Heart left ventricle (tissue), 16 donors: ENCODE measurements around the gene ARIH1. TPM values are rescaled to one million over a fixed set of nuclear protein-coding genes. Genes with fewer than 3 reads are reported as not detected.
"Not testable (repeated sequence)": the region's sequence is repeated elsewhere in the genome, so short reads cannot be mapped to it uniquely, and the experiment has no call there.

Experiments
- ATAC-seq, 4 donors: fragments of 200-7000 bp; cut with Tn5 transposase; one replicate each; pipeline ENCODE4 v1.9.1; 2020 to 2022; ENCODE audit warnings: moderate library complexity in 4 of 4, mild to moderate bottlenecking in 3 of 4, moderate number of reproducible peaks in 1 of 4
- DNase-seq, 5 donors: peaks; one replicate each; pipeline ENCODE4 v3.0.0-alpha.2; 2020
- H3K27ac ChIP-seq, 12 donors: fragments of 200-600 bp; sonication (generic) in 4 of 12; one replicate each; pipeline versions ENCODE4 v1.5.0 to v1.8.0; 2016 to 2022; ENCODE audit warnings: mild to moderate bottlenecking in 2 of 12
- H3K27me3 ChIP-seq, 9 donors: fragments of 200-600 bp; sonication (generic) in 2 of 9; one replicate each; pipeline versions ENCODE4 v1.5.1 to v1.8.0; 2016 to 2022; ENCODE audit warnings: mild to moderate bottlenecking in 3 of 9
- H3K36me3 ChIP-seq, 9 donors: fragments of 200-600 bp; sonication (generic) in 2 of 9; one replicate each; pipeline versions ENCODE4 v1.5.0 to v1.8.0; 2018 to 2022; ENCODE audit warnings: mild to moderate bottlenecking in 2 of 9
- H3K4me1 ChIP-seq, 12 donors: fragments of 200-600 bp; sonication (generic) in 4 of 12; one replicate each; pipeline versions ENCODE4 v1.5.0 to v1.8.0; 2016 to 2022; ENCODE audit warnings: mild to moderate bottlenecking in 3 of 12
- H3K4me3 ChIP-seq, 12 donors: fragments of 200-600 bp; sonication (generic) in 4 of 12; one replicate each; pipeline versions ENCODE4 v1.5.0 to v1.8.0; 2017 to 2022; ENCODE audit warnings: mild to moderate bottlenecking in 9 of 12, moderate library complexity in 4 of 12
- H3K9me3 ChIP-seq, 12 donors: fragments of 200-600 bp; sonication (generic) in 4 of 12; one replicate each; pipeline versions ENCODE4 v1.5.0 to v1.8.0; 2016 to 2022; ENCODE audit warnings: mild to moderate bottlenecking in 1 of 12
- POLR2A ChIP-seq, 2 donors: fragments of 450-650 bp; IDR thresholded peaks; one replicate each; pipeline ENCODE4 v1.6.1; 2017; ENCODE audit warnings: antibody characterized with exemption in 2 of 2, mild to moderate bottlenecking in 2 of 2, moderate library complexity in 2 of 2
- WGBS, 4 donors: extraction: QIAGEN DNeasy Blood & Tissue Kit in 2 of 4; methylation state at CpG; one replicate each; pipeline versions ENCODE4 v1.1.5 to v1.1.7; 2013 to 2018; 5-methylcytosine and 5-hydroxymethylcytosine counted together
- intact Hi-C, 10 donors: fragments of 100-400 bp; cut with DNase I; formaldehyde crosslinking; loops; one replicate each; pipeline versions ENCODE4 v1.11.1 to v1.14.2; 2022
- long read RNA-seq, 3 donors: library from polyadenylated mRNA; unstranded; transcript quantifications; one replicate each; pipeline ENCODE4 v2.0.0, GENCODE V29; 2020 to 2021
- polyA plus RNA-seq, 2 donors: library from polyadenylated mRNA; stranded (reverse); fragments of 200-250 nt; gene quantifications; one replicate each; pipeline ENCODE4 v1.2.3, GENCODE V29; 2013
- total RNA-seq, 9 donors: library from RNA; depleted of rRNA in 2 of 9; stranded (reverse); fragments of >200 nt in 2 of 9; fragmentation: NEBNext Ultra II Directional in 3 of 9; extraction: Animal tissue kit (Norgen Biotek cat#: 25700) in 3 of 9; gene quantifications; one replicate each; pipeline versions ENCODE4 v1.1.0 to v1.2.4, GENCODE V29; 2016 to 2023
- TF ChIP-seq, protein P1 (sequence below), 12 donors: fragments of 200-600 bp; sonication (generic) in 4 of 12; IDR thresholded peaks; one replicate each; pipeline versions ENCODE4 v1.5.0 to v1.8.0; 2018 to 2022; ENCODE audit warnings: antibody characterized with exemption in 12 of 12, mild to moderate bottlenecking in 5 of 12
- donor health status: ischemic (EF 13 %, LVEDD 7.1; RV severe dilation, severe dysfunction).
- donor health status: healthy with polysubstance abuse.
- donor health status: DM: no; HTN: yes; CAD: no.
- donor health status: DM: no; HTN: no; CAD: no.
- donor health status: ischemic (EF 25% LVEDD 6.9; RV normal size, moderate dysfunction).
- donor health status: ischemic (EF 25% LVEDD 5.7; RV mildly dilated, moderate dysfunction).
- donor health status: healthy.
- donor health status: DM: yes; HTN: yes; CAD: no.
- donor health status: ischemic (EF 35%, LVEDD 5.7; RV mildly dilated, moderate dysfunction).
- donor health status: nonischemic (EF 11% LVEDD 7.7; RV severe dilation, severe dysfunction).
- donor health status: DM: yes; HTN: yes; CAD: no.
- donor health status: PGD.
- donor health status: ischemic (EF 29% LVEDD 5.4; RV normal size, mild dysfunction).
- donor health status: nonischemic (EF 23%, LVEDD 6.1; RV moderate dilation, normal function).

The ARIH1 gene
- total RNA-seq (100 to 1,000 TPM in 7 of 9 donors, 10 to 100 TPM in 2; 50.2 to 217 (median 167) TPM), polyA plus RNA-seq (10 to 100 TPM; 25.3 to 34.9 TPM)
- long read RNA-seq, donor 1, full-length matches to known transcripts: 20 of 25 reads
- long read RNA-seq, donor 1, partial matches to known transcripts: 1 of 25 reads
- long read RNA-seq, donor 1, other reads (novel, unspliced or antisense): 4 of 25 reads
- long read RNA-seq, donor 2, partial matches to known transcripts: 4 of 8 reads
- long read RNA-seq, donor 2, other reads (novel, unspliced or antisense): 4 of 8 reads
- long read RNA-seq, donor 3, full-length matches to known transcripts: 21 of 24 reads
- long read RNA-seq, donor 3, partial matches to known transcripts: 0 of 24 reads
- long read RNA-seq, donor 3, other reads (novel, unspliced or antisense): 3 of 24 reads

GRCh38 chr15:72473614-72474465 is at the start of gene ARIH1:
Gene ARIH1 (plus strand): TSS chr15:72474330. CDS start chr15:72474640, 310 bp downstream.
- intact Hi-C loops: loop anchor here in 8 of 10 donors (2.0 to 10.0 kb wide), 7 partner anchors 97 to 308 kb away; partner anchors contain the start of genes HEXA (in 5 of the 8), ADPGK (in 1 of the 8), BBS4 (in 1 of the 8) and HIGD2B (in 1 of the 8)
- peak; percentile 97 to 98 (median 98) for ATAC-seq
- 0 to 1% (median 0%) methylated on average over 15 to 63 of the region's 63 CpGs for WGBS, 4 donors
- peak; percentile 97 to 99 (median 98) for DNase-seq
- Histone ChIP-seq H3K36me3 (peaks cover 0 to 36% (median 11%) of the 10 kb centered on the region in 9 donors), H3K4me1 (peaks cover 0 to 48% (median 37%) of the 10 kb centered on the region in 12 donors), H3K27ac (peak within 1 kb of the TSS; percentile 95 to 100 (median 99)), H3K27me3 (no peaks in the 10 kb centered on the region), H3K9me3 (no peaks in the 10 kb centered on the region), H3K4me3 (peak within 1 kb of the TSS; percentile 55 to 95 (median 81))
- peak; percentile 59 to 98 for TF ChIP-seq POLR2A (IDR thresholded peaks at IDR 0.05)
- TF ChIP-seq, protein P1, sequence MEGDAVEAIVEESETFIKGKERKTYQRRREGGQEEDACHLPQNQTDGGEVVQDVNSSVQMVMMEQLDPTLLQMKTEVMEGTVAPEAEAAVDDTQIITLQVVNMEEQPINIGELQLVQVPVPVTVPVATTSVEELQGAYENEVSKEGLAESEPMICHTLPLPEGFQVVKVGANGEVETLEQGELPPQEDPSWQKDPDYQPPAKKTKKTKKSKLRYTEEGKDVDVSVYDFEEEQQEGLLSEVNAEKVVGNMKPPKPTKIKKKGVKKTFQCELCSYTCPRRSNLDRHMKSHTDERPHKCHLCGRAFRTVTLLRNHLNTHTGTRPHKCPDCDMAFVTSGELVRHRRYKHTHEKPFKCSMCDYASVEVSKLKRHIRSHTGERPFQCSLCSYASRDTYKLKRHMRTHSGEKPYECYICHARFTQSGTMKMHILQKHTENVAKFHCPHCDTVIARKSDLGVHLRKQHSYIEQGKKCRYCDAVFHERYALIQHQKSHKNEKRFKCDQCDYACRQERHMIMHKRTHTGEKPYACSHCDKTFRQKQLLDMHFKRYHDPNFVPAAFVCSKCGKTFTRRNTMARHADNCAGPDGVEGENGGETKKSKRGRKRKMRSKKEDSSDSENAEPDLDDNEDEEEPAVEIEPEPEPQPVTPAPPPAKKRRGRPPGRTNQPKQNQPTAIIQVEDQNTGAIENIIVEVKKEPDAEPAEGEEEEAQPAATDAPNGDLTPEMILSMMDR (IDR thresholded peaks at IDR 0.05): peak in 6 of 12 donors; percentile 4 to 35 (median 20)

DNA sequence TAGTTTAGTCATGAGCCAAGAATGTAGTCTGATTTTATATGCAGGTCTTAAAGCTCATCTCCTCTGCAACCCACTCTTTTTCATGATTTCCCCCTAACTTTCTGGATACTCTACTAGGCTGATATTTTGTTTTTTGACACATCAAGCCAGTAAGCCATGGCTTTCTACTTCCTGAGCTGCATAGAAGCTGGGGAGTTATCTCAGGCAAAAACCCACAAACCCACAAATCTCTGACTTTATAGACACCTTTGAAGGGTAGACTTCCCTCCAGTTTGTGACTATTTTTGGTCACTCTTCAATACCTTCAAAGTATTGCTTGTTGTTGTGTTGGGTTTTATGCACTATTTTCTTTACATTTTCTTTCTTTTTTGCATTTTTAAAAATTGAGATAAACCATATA is 47.4 kb upstream of the ARIH1 start:
- no peak for ATAC-seq
- intact Hi-C loops: no loop called here
- TF ChIP-seq POLR2A (IDR thresholded peaks at IDR 0.05): no peak
- Histone ChIP-seq H3K27ac (no peak overlapping the region), H3K4me1 (no peaks in the 10 kb centered on the region), H3K36me3 (no peaks in the 10 kb centered on the region), H3K27me3 (no peaks in the 10 kb centered on the region), H3K9me3 (peaks cover 0 to 31% (median 6%) of the 10 kb centered on the region in 12 donors), H3K4me3 (no peak overlapping the region)
- DNase-seq: no peak

GRCh38 chr15:72437650-72438316 is 36.3 kb upstream of the ARIH1 start:
- no peak for DNase-seq
- H3K27ac ChIP-seq: no peak overlapping the region
- TF ChIP-seq, protein P1 (IDR thresholded peaks at IDR 0.05): no peak
- no peak for TF ChIP-seq POLR2A (IDR thresholded peaks at IDR 0.05)
- WGBS, 4 donors: 74 to 83% (median 81%) methylated on average over 1 of the region's 1 CpG
- peaks cover 0 to 7% (median 0%) of the 10 kb centered on the region in 9 donors for H3K27me3 ChIP-seq
- intact Hi-C loops: no loop called here
- H3K4me3 ChIP-seq: no peak overlapping the region
- no peak for ATAC-seq
- peaks cover 0 to 4% (median 0%) of the 10 kb centered on the region in 12 donors for H3K4me1 ChIP-seq
- no peaks in the 10 kb centered on the region for H3K36me3 ChIP-seq
- H3K9me3 ChIP-seq: peaks cover 0 to 21% (median 14%) of the 10 kb centered on the region in 12 donors

- H3K27me3 ChIP-seq, intact Hi-C loops, H3K4me3 ChIP-seq, DNase-seq, H3K9me3 ChIP-seq, H3K4me1 ChIP-seq, H3K36me3 ChIP-seq, H3K27ac ChIP-seq, ATAC-seq: not testable (repeated sequence)
- 83 to 92% (median 89%) methylated on average over 3 to 5 of the region's 5 CpGs for WGBS, 4 donors
Measured at GRCh38 chr15:72442848-72443247, 31.3 kb upstream of the ARIH1 start.
